HUDEP-2 (cell line): ENCODE data around the gene CEBPE.
"Not testable (repeated sequence)": the region's sequence is repeated elsewhere in the genome, so short reads cannot be mapped to it uniquely, and the experiment has no call there.

Experiments used
- DNase-seq, 76 experiments: peaks; one replicate each; lab custom pipeline; 2025; ENCODE audit not compliant: unreplicated experiment in 76 of 76; lab: John Stamatoyannopoulos, UW

CEBPE gene

DNA sequence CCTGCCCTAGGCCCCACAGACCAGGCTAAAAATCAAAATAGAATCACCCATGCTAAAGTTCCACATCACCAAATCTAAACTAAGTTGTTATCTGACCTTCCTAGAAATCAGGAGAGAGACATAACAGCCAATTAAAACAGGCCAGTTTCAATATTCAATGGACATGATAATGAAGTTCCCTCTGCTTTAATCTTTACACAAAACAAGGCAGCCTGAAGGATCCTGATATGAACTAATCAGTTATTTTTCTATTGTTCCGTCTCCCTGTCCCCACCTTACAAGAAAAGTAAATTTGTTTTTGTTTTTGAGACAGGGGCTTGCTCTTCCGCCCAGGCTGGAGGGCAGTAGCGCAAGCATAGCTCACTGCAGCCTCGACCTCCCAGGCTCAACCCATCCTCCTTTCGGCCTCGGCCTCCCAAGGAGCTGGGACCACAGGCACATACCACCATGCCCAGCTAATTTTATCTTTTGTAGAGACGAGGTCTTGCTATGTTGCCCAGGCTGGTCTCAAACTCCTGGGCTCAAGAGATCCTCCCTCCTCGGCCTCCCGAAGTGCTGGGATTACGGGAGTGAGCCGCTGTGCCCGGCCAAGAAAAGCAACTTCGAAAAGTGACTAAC lies 5.4 kb upstream of the CEBPE start:
- DNase-seq, result peak in 7 of 76 experiments; percentile 10 to 49 (median 22)

DNA sequence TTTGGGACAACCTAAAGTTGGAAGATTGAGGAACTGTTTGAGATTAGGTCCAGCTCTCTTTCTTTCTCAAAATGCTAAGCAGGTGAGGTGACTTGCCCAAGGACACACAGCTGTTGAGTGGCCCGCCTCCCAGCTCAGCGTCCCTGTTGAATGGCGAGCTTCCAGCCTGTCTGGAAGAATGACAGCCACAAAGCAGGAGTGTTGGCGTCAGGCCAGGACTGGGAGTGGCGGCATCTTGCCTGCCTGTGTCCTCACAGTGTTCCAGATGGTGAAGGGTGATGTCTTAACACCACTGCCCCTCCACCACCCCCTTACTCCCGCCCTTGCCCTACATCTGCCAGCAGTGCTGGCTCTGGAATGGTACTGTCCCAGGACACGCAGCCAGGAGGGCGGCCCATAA lies 4.4 kb upstream of the CEBPE start:
- DNase-seq, result peak in 71 of 76 experiments; percentile 19 to 87 (median 68)

DNA sequence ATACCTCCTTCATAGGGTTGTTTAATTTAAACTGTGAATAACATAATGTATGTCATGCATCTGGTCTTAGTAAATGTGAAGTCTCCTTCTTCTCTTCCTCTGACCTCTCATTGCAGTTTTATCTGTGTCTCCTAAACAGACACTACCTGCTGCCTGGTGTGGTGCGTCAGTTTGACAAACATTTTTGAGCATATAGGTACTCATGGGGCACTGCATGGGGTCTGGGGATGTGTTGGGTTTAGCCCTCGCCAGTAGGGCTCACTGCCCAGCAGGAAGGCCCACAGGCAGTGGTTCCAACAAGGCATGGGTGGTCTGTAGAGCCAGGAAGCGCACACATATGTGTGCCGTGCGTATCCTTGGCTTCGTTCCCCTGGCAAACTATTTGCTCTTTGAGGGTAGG lies 3.0 kb upstream of the CEBPE start:
- no peak for DNase-seq

DNA sequence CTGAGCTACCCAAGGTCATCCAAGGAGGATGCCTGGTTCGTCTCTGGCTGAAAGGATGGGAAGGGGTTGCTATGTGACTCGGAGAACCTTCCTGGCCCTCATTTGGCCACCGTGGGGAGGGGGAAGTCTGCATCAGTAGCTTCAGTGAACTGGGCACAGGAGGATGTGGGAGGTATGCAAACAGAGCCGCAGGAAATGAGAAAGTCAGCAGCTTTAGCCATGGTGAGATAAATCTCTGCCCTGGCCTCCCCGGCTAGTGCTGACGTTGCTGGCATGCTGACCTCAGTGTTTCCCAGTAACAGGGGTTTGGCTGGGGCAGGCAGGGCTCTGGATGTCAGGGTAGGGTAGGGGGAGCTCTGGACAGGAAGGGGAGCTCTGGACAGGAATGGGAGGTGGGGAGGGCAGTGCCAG lies 2.3 kb upstream of the CEBPE start:
- no peak for DNase-seq

DNA sequence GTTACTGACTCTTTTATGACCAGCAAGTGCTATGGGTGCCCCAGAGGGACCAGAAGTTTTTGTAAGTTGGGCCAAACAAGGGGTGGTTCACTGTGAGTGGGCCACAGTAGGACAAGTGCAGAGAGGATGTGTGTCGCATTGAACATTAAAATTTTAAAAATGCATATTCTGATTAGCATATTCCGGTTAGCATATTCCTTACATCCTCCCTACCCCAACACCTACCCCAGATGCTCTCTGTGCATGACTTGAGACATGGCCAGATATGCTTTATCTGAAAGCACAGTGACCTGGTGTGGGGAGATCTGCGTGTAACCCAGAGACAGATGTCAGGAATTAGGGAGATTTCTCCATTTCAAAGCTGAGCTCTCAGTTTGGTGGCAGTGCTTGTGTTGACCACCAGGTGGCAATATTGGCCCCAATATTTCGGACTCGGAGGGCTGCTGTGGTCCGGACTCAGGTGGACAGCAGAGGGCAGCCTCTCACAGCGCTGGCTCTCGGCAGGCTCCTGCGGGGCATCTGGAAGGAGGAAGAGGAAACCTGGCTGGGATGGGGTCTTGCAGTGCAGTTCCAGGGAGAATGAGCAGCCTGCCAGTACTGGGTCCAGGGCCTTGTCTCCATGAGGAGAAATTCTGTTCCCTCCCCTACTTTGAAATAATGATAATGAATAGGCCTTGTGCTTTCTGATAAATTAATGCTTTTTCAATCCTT lies 1.6 kb upstream of the CEBPE start:
- peak in 73 of 76 experiments; percentile 20 to 93 (median 76) for DNase-seq

DNA sequence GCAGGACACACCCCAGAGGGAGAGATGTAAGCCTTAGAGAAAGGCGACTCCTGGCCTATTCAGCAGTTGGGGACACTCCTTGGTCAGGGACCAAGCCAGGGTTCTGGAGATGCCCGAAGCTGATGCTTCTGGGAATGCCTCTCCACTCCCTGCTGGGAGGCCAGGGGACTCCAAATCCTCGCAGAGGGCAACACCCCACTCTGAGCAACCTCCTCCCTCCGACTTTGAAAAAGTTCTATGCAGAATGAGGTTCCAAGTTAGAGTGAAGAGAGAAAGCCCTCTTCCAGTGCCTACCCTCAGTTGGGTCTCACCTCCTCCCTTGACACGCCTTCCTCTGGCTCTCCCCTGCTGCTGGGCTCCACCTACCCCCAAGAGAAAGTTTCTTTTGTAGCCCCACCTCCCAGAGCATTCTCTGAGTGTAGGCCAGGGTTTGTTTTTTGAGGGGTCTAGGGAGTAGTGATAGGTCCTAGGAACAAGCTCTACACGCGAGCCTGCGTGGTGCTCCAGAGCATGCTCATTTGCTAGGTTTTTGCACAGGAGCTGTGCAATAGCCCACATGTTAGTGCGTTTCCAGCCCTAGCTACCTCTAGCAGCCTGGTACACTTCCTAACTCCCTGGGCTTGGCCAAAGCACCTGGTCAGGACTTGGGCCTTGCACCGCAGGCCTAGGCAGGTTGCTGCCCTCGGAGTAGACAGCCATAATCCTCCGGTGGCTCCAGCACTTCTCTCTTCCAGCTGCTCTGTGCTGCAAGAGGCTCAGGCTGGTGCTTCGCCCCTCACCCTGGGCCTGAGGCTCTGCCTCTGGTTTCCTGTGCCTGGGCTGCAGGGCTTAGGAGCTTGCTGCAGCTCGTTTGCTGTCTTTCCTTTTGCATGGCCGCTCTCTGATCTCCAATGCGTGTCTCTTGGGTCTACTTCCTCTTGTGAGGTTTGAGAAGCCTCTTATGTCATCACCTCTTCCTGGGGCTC lies 590 bp upstream of the CEBPE start:
- DNase-seq, result peak in 5 of 76 experiments; percentile 10 to 47 (median 23)

DNA sequence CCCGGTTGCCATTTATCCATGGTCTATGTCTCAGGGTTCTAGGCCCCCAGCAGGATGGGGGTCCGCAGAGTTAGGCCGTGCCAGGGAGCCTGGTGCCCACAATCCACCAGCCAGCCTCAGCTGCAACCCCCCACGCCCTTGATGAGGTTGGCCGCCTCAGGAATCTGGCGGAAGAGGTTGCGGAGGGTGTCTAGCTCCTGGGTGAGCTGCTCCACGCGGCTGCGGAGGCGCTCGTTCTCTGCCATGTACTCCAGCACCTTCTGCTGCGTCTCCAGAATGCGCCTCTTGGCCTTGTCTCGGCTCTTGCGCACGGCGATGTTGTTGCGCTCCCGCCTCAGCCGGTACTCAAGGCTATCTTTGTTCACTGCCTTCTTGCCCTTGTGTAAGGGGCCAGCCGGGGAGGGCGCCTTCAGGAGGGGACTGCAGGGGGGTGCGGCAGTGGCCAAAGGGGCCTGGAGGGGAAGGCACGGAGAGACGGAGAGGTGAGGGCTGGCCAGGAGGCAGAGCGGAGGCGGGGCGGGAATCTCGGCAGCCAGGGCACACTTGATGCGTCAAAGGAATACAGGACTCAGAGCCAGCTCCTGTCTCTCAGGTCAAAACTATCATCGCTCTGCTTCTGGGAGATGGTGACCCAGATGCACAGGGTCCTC lies 1.6 kb downstream of the CEBPE start:
- no peak for DNase-seq

DNA sequence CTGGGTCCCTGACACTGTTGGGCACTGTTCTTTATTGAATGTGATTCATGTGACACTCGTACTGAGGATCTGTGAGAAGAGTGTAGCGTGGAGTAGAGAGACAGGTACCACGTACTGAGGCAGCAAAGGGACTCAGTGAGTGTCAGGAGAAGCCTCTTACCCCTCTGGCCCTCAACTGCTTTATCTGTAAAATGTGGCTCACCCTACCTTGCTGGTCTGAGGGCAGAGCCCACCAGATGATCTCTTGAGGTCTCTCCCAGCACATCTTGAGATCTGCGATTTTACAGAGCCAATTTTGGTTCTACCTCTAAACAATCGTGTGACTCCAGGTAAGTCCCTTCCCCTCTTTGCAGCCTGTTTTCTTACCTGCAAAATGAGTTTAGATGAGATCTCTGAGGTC lies 3.1 kb downstream of the CEBPE start:
- peak in 3 of 76 experiments; percentile 14 to 41 (median 16) for DNase-seq

DNA sequence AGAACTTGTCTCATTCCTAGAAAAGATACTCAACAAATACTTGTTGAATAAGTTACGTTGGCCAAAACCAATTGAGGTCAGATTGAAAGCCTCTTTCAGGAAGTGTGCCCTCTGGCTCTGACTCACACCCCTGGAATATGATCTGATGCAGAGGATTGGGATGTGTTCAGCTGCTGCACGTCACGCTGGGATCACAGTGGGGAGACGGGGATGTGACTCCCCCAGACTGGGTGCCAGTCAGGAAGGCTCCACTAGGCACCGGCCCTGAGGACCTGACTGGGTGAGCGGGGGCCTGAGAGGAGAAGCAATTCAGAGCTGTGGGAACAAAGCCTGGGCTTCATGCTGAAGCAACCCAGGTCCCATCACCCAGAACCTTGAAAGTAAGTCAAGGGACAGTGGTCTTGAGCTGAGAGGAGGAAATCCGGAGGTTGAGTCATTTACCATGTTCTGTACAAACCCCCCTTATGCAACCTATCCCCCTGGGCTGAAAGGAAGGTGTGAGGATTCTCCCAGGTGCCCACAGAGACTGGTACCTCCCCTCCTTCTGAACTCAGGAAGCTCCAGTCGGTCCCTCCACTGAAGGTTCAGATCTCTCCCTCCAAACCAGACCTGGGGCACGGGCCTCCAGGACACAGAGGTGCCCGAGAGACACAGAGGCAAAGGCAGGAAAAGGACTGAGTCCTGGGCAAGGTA lies 3.9 kb downstream of the CEBPE start:
- no peak for DNase-seq

DNA sequence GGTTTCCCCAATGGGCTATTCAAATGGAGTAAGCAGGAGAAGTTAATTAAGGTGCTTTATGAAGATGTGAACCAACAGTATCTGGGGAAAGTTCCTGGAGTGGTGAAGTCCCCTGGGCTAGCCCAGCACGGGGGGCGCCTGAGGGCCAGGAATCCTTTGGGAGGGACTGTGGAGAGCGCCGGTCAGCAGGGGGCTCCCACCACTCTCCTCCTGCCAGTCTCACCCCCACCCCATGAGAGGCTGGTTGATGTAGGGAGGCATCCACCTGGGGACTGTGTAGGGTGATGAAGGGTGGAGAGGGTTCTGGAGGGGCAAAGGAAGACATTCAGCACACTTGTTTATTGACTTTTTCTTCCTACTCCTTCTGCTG lies 4.4 kb downstream of the CEBPE start:
- no peak for DNase-seq

DNA sequence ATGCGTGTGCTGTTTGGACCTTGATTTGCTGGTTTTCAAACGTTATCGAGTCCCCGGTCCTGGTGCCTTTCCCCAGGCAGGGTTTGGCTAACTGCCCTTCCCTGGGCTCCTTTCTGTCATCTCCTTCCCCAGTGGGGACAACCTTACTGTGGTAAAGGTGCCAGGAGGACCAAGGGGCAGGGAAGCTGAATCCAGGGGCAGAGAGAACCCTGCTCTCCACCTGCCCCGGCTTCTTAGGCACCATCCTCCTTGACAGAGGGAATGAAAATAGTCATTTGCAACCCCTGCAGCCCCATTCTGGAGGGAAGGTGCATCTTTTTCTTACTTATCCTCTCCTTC lies 5.0 kb downstream of the CEBPE start:
- DNase-seq, result peak in 2 of 76 experiments; percentile 24 to 27

DNA sequence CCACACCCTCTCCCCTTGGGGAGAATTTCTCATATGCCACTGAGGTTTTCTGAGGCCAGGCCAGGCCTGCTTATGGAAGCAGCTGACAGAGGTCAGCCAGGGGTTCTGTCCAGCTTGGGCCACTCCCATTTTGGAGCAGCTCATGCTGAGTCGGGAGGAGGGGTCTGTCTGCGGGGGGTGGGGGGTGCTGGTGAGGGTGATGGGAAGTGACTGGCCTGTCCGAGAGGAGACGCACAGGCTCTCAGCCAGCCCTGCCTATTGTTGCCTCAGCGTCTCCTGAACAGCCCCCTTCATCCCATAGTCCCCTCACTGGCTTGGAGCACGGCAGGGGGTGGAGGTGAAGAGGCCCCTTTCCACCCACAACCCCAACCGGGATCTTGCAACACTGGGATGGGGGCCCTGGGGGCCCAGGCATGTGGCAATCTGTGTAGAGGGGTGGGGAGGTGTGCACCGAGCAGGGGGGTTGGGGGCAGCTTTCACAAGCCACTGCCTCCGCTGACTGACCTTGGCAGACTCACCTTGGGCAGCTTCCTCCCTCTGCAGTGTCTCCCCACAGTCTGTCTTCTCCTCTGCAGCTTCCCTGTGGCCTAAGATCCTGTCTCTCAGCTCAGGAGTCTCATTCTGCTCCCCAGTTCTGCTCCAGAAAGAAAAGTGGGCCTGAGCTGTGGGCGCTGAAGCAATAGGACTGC lies 5.5 kb downstream of the CEBPE start:
- DNase-seq, result no peak

DNA sequence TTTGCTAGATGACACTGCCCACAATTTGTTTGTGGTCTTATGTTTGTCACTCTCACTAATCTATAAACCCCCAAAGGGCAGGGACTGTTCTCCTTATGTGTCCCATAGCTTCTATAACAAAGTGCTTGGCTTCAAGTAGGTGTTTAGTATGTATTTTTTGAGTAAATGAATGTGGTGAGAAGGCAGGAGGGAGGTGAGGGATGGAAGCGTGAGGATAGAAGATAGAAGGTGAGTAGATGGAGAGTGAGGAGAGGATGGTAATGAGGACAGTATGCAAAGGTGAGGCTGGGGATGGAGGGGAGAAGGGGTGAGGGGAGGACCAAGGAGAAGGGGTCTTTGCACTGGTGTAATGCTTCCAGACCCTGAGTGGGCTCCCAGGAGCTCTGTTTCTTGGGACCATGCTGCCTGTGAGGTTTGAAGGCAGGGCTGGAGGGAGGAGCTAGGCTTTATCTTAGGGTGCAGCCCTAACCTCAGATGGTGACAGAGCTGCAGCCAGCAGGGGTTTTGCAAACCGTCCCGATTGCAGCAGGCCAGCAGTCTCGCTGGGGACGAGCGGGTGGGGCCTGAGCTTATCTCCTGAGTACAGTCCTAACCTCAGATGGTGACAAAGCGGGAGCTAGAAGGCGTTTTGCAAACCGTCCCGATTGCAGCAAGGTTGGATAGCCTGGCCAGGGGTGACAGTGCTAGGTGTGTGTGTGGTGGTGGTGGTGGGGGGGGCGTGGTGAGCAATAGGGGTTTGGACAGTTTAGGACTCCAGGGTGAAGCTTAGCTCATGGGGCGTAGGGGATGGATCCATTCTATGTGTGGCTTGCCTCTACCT lies 6.5 kb downstream of the CEBPE start:
- peak in 75 of 76 experiments; percentile 28 to 99 (median 97) for DNase-seq

DNA sequence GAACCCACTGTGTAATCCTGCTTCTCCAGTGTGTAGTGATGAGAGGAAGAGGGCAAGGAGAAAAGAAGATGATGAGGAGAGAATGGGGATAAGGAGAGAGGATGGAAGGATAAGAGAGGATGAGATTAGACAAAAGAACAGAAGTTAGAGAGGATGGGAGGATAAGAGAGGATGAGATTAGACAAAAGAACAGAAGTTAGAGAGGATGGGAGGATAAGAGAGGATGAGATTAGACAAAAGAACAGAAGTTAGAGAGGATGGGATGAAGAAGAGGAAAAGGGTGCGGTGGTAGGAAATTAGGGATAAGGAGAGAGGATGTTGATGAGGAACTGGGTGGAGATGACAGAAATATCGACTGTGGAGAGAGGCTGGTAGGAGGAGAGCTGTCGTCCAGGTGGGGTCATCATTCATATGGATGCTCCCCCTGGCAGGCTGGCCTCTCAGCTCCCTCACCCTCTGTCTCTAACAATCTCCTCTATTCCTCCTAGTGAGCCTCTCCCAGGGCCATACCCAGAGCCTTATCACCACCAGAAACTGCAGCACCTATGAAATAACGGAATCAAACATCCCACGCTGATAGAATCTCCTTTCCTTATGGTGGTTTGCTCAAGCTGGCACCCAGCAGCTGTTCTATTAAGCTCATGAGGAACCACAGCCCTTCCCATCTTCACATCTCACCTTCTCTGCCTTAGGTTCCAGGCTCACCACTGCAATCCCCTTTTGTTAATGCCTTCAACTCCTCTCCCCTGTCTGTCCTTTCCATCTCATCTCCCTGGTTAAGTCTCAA lies 8.3 kb downstream of the CEBPE start:
- peak in 26 of 76 experiments; percentile 11 to 70 (median 29) for DNase-seq

DNA sequence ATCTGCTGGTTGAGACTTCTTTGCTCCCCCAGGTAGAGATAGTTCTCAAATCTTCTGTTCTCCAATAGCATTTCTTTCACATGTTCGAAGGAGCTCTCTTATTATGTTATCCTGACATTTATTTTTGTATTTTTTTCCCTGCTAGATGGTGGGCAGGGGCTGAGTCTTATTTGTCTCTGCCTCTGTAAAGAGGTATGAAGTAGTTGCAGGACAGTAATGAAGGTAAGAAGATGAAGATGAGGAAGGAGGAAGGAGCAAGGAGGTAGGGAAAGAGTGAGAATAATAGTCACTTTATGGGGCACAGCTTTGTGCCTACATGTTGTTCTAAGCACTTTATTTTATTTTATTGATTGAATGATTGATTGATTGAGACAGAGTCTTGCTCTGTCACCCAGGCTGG lies 9.3 kb downstream of the CEBPE start:
- DNase-seq, result no peak

DNA sequence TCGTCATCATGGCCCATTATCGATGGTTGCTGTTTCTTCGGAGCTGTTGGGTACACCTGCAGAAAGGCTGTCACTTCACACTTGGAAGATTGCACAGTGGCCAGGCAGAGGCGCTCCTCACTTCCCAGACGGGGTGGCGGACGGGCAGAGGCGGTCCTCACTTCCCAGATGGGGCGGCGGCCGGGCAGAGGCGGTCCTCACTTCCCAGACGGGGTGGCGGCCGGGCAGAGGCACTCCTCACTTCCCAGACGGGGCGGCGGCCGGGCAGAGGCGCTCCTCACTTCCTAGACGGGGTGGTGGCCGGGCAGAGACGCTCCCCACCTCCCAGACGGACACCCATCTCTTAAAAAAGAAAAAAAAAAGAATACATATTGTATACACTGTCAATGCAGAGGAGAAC lies 10.9 kb downstream of the CEBPE start:
- not testable (repeated sequence) for DNase-seq

DNA sequence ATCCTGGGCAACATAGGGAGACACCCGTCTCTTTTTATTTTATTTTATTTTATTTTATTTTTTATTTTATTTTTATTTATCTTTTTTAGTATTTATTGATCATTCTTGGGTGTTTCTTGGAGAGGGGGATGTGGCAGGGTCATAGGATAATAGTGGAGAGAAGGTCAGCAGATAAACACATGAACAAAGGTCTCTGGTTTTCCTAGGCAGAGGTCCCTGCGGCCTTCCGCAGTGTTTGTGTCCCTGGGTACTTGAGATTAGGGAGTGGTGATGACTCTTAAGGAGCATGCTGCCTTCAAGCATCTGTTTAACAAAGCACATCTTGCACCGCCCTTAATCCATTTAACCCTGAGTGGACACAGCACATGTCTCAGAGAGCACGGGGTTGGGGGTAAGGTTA lies 11.4 kb downstream of the CEBPE start:
- not testable (repeated sequence) for DNase-seq

DNA sequence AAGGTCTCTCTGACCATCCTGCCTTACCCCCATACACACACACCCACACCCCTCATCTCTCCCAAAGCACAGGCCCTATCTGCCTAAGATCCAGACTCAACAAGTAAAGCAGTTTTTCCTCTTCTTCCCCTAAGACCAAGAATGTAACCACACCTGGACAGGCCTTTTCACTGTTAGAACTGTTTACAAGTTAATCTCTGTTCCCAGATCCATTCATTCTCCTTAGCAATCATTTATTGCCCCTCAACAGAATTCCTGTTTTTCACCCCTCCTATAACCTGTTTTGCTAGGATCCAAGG lies 12.4 kb downstream of the CEBPE start:
- no peak for DNase-seq
